ENCODE results near the gene PRSS3. TPM values are rescaled to one million over a fixed set of nuclear protein-coding genes. Genes with fewer than 3 reads are reported as not detected.
"Not testable (repeated sequence)": the region's sequence is repeated elsewhere in the genome, so short reads cannot be mapped to it uniquely, and the experiment has no call there.

PRSS3 gene
- total and polyA plus RNA-seq, 2 donors (not counting 1 experiment from before 2014, with no cell fraction given) = 0.33 to 2.9 TPM

- Histone ChIP-seq H3K4me2 (ENCODE audit: extremely low read depth, insufficient read depth, low read length) (no peak overlapping the region), H2AFZ (ENCODE audit: low read length) (no peak overlapping the region)
- TF ChIP-seq, protein P1, sequence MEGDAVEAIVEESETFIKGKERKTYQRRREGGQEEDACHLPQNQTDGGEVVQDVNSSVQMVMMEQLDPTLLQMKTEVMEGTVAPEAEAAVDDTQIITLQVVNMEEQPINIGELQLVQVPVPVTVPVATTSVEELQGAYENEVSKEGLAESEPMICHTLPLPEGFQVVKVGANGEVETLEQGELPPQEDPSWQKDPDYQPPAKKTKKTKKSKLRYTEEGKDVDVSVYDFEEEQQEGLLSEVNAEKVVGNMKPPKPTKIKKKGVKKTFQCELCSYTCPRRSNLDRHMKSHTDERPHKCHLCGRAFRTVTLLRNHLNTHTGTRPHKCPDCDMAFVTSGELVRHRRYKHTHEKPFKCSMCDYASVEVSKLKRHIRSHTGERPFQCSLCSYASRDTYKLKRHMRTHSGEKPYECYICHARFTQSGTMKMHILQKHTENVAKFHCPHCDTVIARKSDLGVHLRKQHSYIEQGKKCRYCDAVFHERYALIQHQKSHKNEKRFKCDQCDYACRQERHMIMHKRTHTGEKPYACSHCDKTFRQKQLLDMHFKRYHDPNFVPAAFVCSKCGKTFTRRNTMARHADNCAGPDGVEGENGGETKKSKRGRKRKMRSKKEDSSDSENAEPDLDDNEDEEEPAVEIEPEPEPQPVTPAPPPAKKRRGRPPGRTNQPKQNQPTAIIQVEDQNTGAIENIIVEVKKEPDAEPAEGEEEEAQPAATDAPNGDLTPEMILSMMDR (conservative IDR thresholded peaks at IDR 0.05 in 1 of 2, IDR thresholded peaks at IDR 0.05 in 1 of 2; ENCODE audit: low read depth in 1 of 2, low read length in 2 of 2) = no peak
- TF ChIP-seq EZH2 (IDR thresholded peaks at IDR 0.05; ENCODE audit: low read length, missing control alignments) = no peak
Observed at GRCh38 chr9:33786681-33787080, 8.7 kb upstream of the PRSS3 start.

GRCh38 chr9:33787839-33788238, 7.5 kb upstream of the PRSS3 start:
- no peaks in the 10 kb centered on the region for H3K36me3 ChIP-seq (ENCODE audit: control insufficient read depth, insufficient read depth, low read length)

More at GRCh38 chr9:33786681-33787080, 8.7 kb upstream of the PRSS3 start:
- H3K9me3 ChIP-seq (ENCODE audit: control insufficient read depth, insufficient read depth, low read depth, low read length) = no peaks in the 10 kb centered on the region
- H3K27me3 ChIP-seq (ENCODE audit: control insufficient read depth, insufficient read depth, low read length) = no peaks in the 10 kb centered on the region
- no peak overlapping the region for H3K4me3 ChIP-seq (replicated peaks in 1 of 4; ENCODE audit: control extremely low read depth in 1 of 4, insufficient read depth in 1 of 4, low read depth in 3 of 4, low read length in 4 of 4)
- no peaks in the 10 kb centered on the region for H3K36me3 ChIP-seq (ENCODE audit: control insufficient read depth, insufficient read depth, low read length)
- H3K9ac ChIP-seq (ENCODE audit: insufficient read depth, low read length) = no peak overlapping the region
- no peaks in the 10 kb centered on the region for H4K20me1 ChIP-seq (ENCODE audit: control insufficient read depth, extremely low read depth, insufficient read depth, low read length)
- H3K79me2 ChIP-seq (ENCODE audit: control insufficient read depth, insufficient read depth, low read length) = no peaks in the 10 kb centered on the region
- no peak for DNase-seq (ENCODE audit: low read depth in 2 of 2)
- no peak overlapping the region for H3K27ac ChIP-seq (ENCODE audit: insufficient read depth, low read length)
- peaks cover 7% of the 10 kb centered on the region for H3K4me1 ChIP-seq (ENCODE audit: control insufficient read depth, extremely low read depth, insufficient read depth, low read length)

GRCh38 chr9:33789429-33789828, 5.9 kb upstream of the PRSS3 start:
- not testable (repeated sequence) for H3K27me3 ChIP-seq (ENCODE audit: control insufficient read depth, insufficient read depth, low read length); DNase-seq (ENCODE audit: low read depth in 2 of 2)

More at GRCh38 chr9:33787839-33788238, 7.5 kb upstream of the PRSS3 start:
- Histone ChIP-seq H3K27ac (ENCODE audit: insufficient read depth, low read length) (no peak overlapping the region), H3K4me2 (ENCODE audit: extremely low read depth, insufficient read depth, low read length) (no peak overlapping the region), H3K9me3 (ENCODE audit: control insufficient read depth, insufficient read depth, low read depth, low read length) (no peaks in the 10 kb centered on the region), H3K9ac (ENCODE audit: insufficient read depth, low read length) (no peak overlapping the region), H3K4me3 (replicated peaks in 1 of 4; ENCODE audit: control extremely low read depth in 1 of 4, insufficient read depth in 1 of 4, low read depth in 3 of 4, low read length in 4 of 4) (no peak overlapping the region), H3K79me2 (ENCODE audit: control insufficient read depth, insufficient read depth, low read length) (no peaks in the 10 kb centered on the region), H2AFZ (ENCODE audit: low read length) (no peak overlapping the region), H3K27me3 (ENCODE audit: control insufficient read depth, insufficient read depth, low read length) (no peaks in the 10 kb centered on the region), H3K4me1 (ENCODE audit: control insufficient read depth, extremely low read depth, insufficient read depth, low read length) (peaks cover 3% of the 10 kb centered on the region), H4K20me1 (ENCODE audit: control insufficient read depth, extremely low read depth, insufficient read depth, low read length) (no peaks in the 10 kb centered on the region)
- DNase-seq (ENCODE audit: low read depth in 2 of 2) = no peak
- TF ChIP-seq, protein P1 (conservative IDR thresholded peaks at IDR 0.05 in 1 of 2, IDR thresholded peaks at IDR 0.05 in 1 of 2; ENCODE audit: low read depth in 1 of 2, low read length in 2 of 2) = no peak
- TF ChIP-seq EZH2 (IDR thresholded peaks at IDR 0.05; ENCODE audit: low read length, missing control alignments) = no peak

More at GRCh38 chr9:33789429-33789828, 5.9 kb upstream of the PRSS3 start:
- not testable (repeated sequence) for H4K20me1 ChIP-seq (ENCODE audit: control insufficient read depth, extremely low read depth, insufficient read depth, low read length); H3K79me2 ChIP-seq (ENCODE audit: control insufficient read depth, insufficient read depth, low read length); H3K9ac ChIP-seq (ENCODE audit: insufficient read depth, low read length); H3K27ac ChIP-seq (ENCODE audit: insufficient read depth, low read length); H3K4me3 ChIP-seq (replicated peaks in 1 of 4; ENCODE audit: control extremely low read depth in 1 of 4, insufficient read depth in 1 of 4, low read depth in 3 of 4, low read length in 4 of 4); H2AFZ ChIP-seq (ENCODE audit: low read length); H3K4me1 ChIP-seq (ENCODE audit: control insufficient read depth, extremely low read depth, insufficient read depth, low read length); H3K9me3 ChIP-seq (ENCODE audit: control insufficient read depth, insufficient read depth, low read depth, low read length); H3K4me2 ChIP-seq (ENCODE audit: extremely low read depth, insufficient read depth, low read length); H3K36me3 ChIP-seq (ENCODE audit: control insufficient read depth, insufficient read depth, low read length)
